ENCODE results near the gene ZDHHC3.
A peak's percentile ranks its signal among the peaks of the same experiment; 100 is the strongest.
"Not testable (repeated sequence)": the region's sequence is repeated elsewhere in the genome, so short reads cannot be mapped to it uniquely, and the experiment has no call there.

Gene ZDHHC3

GRCh38 chr3:44963571-44964325 lies 12.2 kb downstream of the ZDHHC3 start:
- DNase-seq: no peak

GRCh38 chr3:44962621-44963393 lies 13.2 kb downstream of the ZDHHC3 start:
- no peak for DNase-seq

GRCh38 chr3:44961888-44962287 lies 14.1 kb downstream of the ZDHHC3 start:
- DNase-seq: no peak

GRCh38 chr3:44960387-44961026 lies 15.5 kb downstream of the ZDHHC3 start:
- peak; percentile 69 to 76 for DNase-seq

GRCh38 chr3:44958386-44958785 lies 17.6 kb downstream of the ZDHHC3 start:
- no peak for DNase-seq

- no peak for DNase-seq
These were observed 18.0 kb downstream of the ZDHHC3 start for GRCh38 chr3:44957986-44958385.

- no peak for DNase-seq
These were observed 20.1 kb downstream of the ZDHHC3 start for GRCh38 chr3:44955917-44956316.

- DNase-seq: peak; percentile 89 to 91
These were observed 21.0 kb downstream of the ZDHHC3 start for GRCh38 chr3:44954962-44955361.

GRCh38 chr3:44954304-44954703 lies 21.7 kb downstream of the ZDHHC3 start:
- peak; percentile 45 to 55 for DNase-seq

- DNase-seq: no peak
These were observed 23.3 kb downstream of the ZDHHC3 start for GRCh38 chr3:44952689-44953088.

GRCh38 chr3:44950275-44950734 lies 25.7 kb downstream of the ZDHHC3 start:
- DNase-seq: no peak

- DNase-seq: not testable (repeated sequence)
These were observed 26.2 kb downstream of the ZDHHC3 start for GRCh38 chr3:44949770-44950169.

- no peak for DNase-seq
These were observed 27.7 kb downstream of the ZDHHC3 start for GRCh38 chr3:44948239-44948638.

GRCh38 chr3:44942202-44942921 lies 33.6 kb downstream of the ZDHHC3 start:
- no peak for DNase-seq

- DNase-seq: no peak
These were observed 36.4 kb downstream of the ZDHHC3 start for GRCh38 chr3:44939581-44940036.

GRCh38 chr3:44932986-44933944 lies 42.7 kb downstream of the ZDHHC3 start:
- no peak for DNase-seq

GRCh38 chr3:44932271-44932670 lies 43.7 kb downstream of the ZDHHC3 start:
- no peak for DNase-seq

- no peak for DNase-seq
These were observed 44.2 kb downstream of the ZDHHC3 start for GRCh38 chr3:44931791-44932190.

GRCh38 chr3:44930911-44931310 lies 45.1 kb downstream of the ZDHHC3 start:
- DNase-seq: no peak

- DNase-seq: no peak
These were observed 46.2 kb downstream of the ZDHHC3 start for GRCh38 chr3:44929782-44930181.

- DNase-seq: no peak
These were observed 48.6 kb downstream of the ZDHHC3 start for GRCh38 chr3:44927371-44927770.

- DNase-seq: no peak
These were observed 49.1 kb downstream of the ZDHHC3 start for GRCh38 chr3:44926921-44927320.

Data from AML-193 (cell line).